Pericardium fibroblast (primary cell): ENCODE results near the gene ZKSCAN8. TPM values are rescaled to one million over a fixed set of nuclear protein-coding genes. Genes with fewer than 3 reads are reported as not detected.

ENCODE experiments used
- total RNA-seq: library from RNA; depleted of rRNA; stranded (reverse); fragments of >200 nt; gene quantifications from 2 replicates; pipeline ENCODE4 v1.2.3, GENCODE V29; 2015

ZKSCAN8 gene
- 9.5 and 12.0 TPM in 2 replicates for total RNA-seq

DNA sequence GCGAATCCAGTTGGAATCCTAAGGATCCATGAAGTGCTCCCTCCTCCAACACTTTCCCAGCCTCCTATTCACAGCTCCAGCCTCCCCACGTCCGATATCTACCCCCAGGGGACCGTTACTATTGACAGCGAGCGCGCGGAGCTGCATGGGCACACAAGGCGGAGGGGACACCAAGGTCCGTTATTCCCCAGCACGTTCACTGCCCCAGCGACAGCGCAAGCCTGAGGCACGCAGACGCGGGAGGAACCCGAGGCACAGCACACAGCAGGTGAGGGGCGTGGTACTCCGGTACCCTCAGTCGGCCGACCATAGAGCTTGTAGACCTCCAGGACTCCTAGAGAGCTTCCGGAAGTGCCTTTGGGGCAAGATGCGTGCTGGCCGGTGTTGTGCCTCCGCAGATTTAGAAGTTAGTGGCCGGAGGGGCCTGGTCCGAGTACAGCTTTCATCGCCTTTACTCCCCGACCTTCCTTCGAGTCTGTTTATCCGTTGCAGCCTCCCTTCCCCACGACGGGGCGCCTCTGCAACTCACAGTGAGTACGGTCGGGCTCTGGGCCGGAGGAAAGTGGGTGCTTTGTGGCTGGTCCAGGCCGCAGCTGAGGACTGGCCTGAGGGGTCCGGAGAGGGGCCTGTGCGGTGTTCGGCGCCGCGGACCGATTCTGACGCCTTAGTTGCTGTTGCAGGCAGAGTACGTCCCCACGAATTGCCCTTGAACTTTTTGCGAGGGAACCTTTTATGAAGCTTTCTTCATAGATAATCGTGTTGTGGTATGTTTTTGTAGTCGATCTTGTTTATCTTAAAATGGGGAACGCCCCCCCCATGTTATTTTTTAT lies at the start of gene ZKSCAN8:
Gene ZKSCAN8 (plus strand): TSS at position 384 of the 830 bp plus-strand sequence. CDS start 6,525 bp downstream, outside the sequence.

DNA sequence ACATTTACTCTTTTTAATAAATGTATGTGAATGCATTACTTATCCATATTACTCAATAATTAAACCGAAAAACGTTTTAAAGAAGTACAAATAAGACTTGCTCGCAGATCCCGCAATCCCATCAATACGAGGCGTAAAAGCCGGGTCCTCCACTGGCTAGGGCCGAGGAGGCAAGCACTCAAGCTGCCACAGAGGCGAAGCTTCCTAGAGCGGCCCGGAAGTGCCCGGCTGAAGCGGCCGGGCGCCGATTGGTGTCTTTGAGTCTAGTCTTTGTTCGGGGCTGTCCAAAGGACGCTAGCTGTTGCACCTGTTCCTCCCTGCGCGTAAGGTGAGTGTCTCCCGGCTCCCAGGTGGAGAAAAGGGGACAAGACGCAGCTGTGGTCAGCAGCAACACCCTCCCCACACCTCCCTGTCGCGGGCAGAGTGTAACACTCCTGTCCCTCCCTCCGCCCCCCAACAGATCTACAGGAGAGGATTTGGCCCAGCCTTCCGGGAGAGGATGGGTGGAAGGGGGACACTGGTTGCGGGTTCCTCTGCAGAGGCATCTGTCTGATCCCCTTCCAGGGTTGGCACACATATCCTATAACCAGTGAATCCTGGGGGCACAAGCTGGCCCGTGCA lies 17.2 kb upstream of the ZKSCAN8 start, which contains the start of gene ZSCAN16:
Gene ZSCAN16 (plus strand): TSS at position 260 of the 621 bp plus-strand sequence. CDS start 835 bp downstream, outside the sequence.

Other genes starting within 250 kb of the ZKSCAN8 start
- not detected in 2 replicates for gene OR2B2, start 229.5 kb upstream of the ZKSCAN8 start, total RNA-seq
- not detected in 2 replicates for gene OR2B6, start 184.6 kb upstream of the ZKSCAN8 start, total RNA-seq
- gene ZNF165, start 61.3 kb upstream of the ZKSCAN8 start, total RNA-seq: under 0.01 TPM in 1 of 2 replicates, not detected in the other
- 0.09 and 0.58 TPM in 2 replicates for gene ZSCAN16, start 17.3 kb upstream of the ZKSCAN8 start, total RNA-seq
- gene ZSCAN9, start 83.4 kb downstream of the ZKSCAN8 start, total RNA-seq: 4.3 and 7.1 TPM in 2 replicates
- gene ZKSCAN4, start 110.4 kb downstream of the ZKSCAN8 start, total RNA-seq: 4.2 and 5.4 TPM in 2 replicates
- 2.3 and 3.7 TPM in 2 replicates for gene NKAPL, start 117.4 kb downstream of the ZKSCAN8 start, total RNA-seq
- 7.4 and 10.3 TPM in 2 replicates for gene ZSCAN26, start 125.3 kb downstream of the ZKSCAN8 start, total RNA-seq
- 3.7 and 5.0 TPM in 2 replicates for gene PGBD1, start 139.7 kb downstream of the ZKSCAN8 start, total RNA-seq
- 0.68 and 3.5 TPM in 2 replicates for gene ZSCAN31, start 194.3 kb downstream of the ZKSCAN8 start, total RNA-seq
- gene ZKSCAN3, start 208.1 kb downstream of the ZKSCAN8 start, total RNA-seq: 1.7 and 3.2 TPM in 2 replicates